A549 (cell line): ENCODE results near the gene XDH. TPM values are rescaled to one million over a fixed set of nuclear protein-coding genes. Genes with fewer than 3 reads are reported as not detected.

ENCODE experiments used
- ATAC-seq, 2 experiments: fragments of 200-7000 bp in 1 of 2; fragments of >200 bp in 1 of 2; cut with Nextera tagmentation in 1 of 2; cut with Tn5 transposase in 1 of 2; 3 replicates each; pipeline versions ENCODE4 v1.8.0 to v1.9.1; 2018 to 2020; ENCODE audit warnings: mild to moderate bottlenecking in 1 of 2, moderate library complexity in 1 of 2
- CTCF ChIA-PET: fragments of 300-600 bp; sonication (Branson Sonifier 250); formaldehyde crosslinking; extraction: SDS; loops from one replicate; lab custom pipeline; 2021; ENCODE audit warnings: antibody characterized with exemption, inconsistent platforms; lab: Yijun Ruan, JAX
- POLR2A ChIA-PET: fragments of 350-600 bp; formaldehyde crosslinking; extraction: SDS; loops from one replicate; lab custom pipeline; 2021; ENCODE audit warnings: antibody characterized with exemption, inconsistent platforms; lab: Yijun Ruan, JAX
- DNase-seq, 2 experiments: peaks; one replicate each; pipeline versions ENCODE4 v3.0.0 to v3.0.0-alpha.2; 2011 to 2016; ENCODE audit warnings: low read depth in 1 of 2, low spot score in 1 of 2
- FAIRE-seq: peaks from 2 replicates; lab custom pipeline; 2011; peaks lifted over from hg19 to GRCh38; lab: Jason Lieb, UNC
- H3K27ac ChIP-seq, 2 experiments: fragments of >200 bp; sonication (Bioruptor Twin); formaldehyde crosslinking; 3 replicates each; pipeline ENCODE4 v1.5.1; 2016 to 2017
- H3K4me1 ChIP-seq: fragments of >200 bp; sonication (Bioruptor Twin); formaldehyde crosslinking; 3 replicates; pipeline ENCODE4 v1.6.1; 2016
- H3K4me2 ChIP-seq: fragments of >200 bp; sonication (Bioruptor Twin); formaldehyde crosslinking; 3 replicates; pipeline ENCODE4 v1.6.1; 2016
- H3K4me3 ChIP-seq: fragments of >200 bp; sonication (Bioruptor Twin); formaldehyde crosslinking; 3 replicates; pipeline ENCODE4 v1.5.1; 2016
- H3K9me3 ChIP-seq: fragments of >200 bp; sonication (Bioruptor Twin); formaldehyde crosslinking; 3 replicates; pipeline ENCODE4 v1.6.1; 2016
- BCL3 ChIP-seq: fragments of >200 bp; sonication (Bioruptor Twin); formaldehyde crosslinking; IDR thresholded peaks from 3 replicates; pipeline ENCODE4 v1.6.1; 2016
- CBX2 ChIP-seq: fragments of 200-600 bp; sonication (generic); IDR thresholded peaks from 2 replicates; pipeline ENCODE4 v1.6.1; 2016; ENCODE audit warnings: low read depth, mild to moderate bottlenecking, borderline replicate concordance
- CBX8 ChIP-seq: fragments of 200-600 bp; sonication (generic); IDR thresholded peaks from 2 replicates; pipeline ENCODE4 v1.6.1; 2016
- CEBPB ChIP-seq, 2 experiments: fragments of >200 bp in 1 of 2; sonication (Bioruptor Twin) in 1 of 2; formaldehyde crosslinking in 1 of 2; IDR thresholded peaks; 2 replicates each; pipeline ENCODE4 v1.6.1; 2012 to 2016
- CHD2 ChIP-seq: fragments of 150-350 bp; IDR thresholded peaks from 2 replicates; pipeline ENCODE4 v1.6.1; 2014; ENCODE audit warnings: low read length; ENCODE audit not compliant: partially characterized antibody
- CHD4 ChIP-seq: fragments of 200-600 bp; sonication (generic); IDR thresholded peaks from 2 replicates; pipeline ENCODE4 v1.6.1; 2016; ENCODE audit warnings: antibody characterized with exemption, mild to moderate bottlenecking, borderline replicate concordance
- CTCF ChIP-seq: fragments of >200 bp; sonication (Bioruptor Twin); formaldehyde crosslinking; IDR thresholded peaks from 3 replicates; pipeline ENCODE4 v1.5.1; 2016
- EHF ChIP-seq: fragments of 250-450 bp; sonication (Bioruptor Pico); IDR thresholded peaks from 2 replicates; pipeline ENCODE4 v1.5.0; 2020; ENCODE audit warnings: mild to moderate bottlenecking
- ELK1 ChIP-seq: fragments of 150-350 bp; IDR thresholded peaks from 2 replicates; pipeline ENCODE4 v1.6.1; 2014; ENCODE audit warnings: low read depth, mild to moderate bottlenecking, low read length
- FOSL2 ChIP-seq, 2 experiments: fragments of 450-650 bp in 1 of 2; fragments of >200 bp in 1 of 2; sonication (Bioruptor Twin) in 1 of 2; formaldehyde crosslinking; IDR thresholded peaks; 2 replicates each; pipeline versions ENCODE4 v1.5.0 to v1.6.1; 2016 to 2020; ENCODE audit warnings: mild to moderate bottlenecking in 1 of 2, moderate library complexity in 1 of 2
- FOXS1 ChIP-seq: fragments of 250-450 bp; sonication (Bioruptor Pico); IDR thresholded peaks from 2 replicates; pipeline ENCODE4 v1.5.0; 2020; ENCODE audit warnings: mild to moderate bottlenecking, moderate library complexity
- HDAC2 ChIP-seq: fragments of 200-600 bp; sonication (generic); IDR thresholded peaks from 2 replicates; pipeline ENCODE4 v1.6.1; 2016
- HEYL ChIP-seq: fragments of 250-450 bp; sonication (Bioruptor Pico); IDR thresholded peaks from 2 replicates; pipeline ENCODE4 v1.8.0; 2021; ENCODE audit warnings: mild to moderate bottlenecking, moderate library complexity
- HOXB13 ChIP-seq: fragments of 250-450 bp; sonication (Bioruptor Pico); IDR thresholded peaks from 2 replicates; pipeline ENCODE4 v1.5.0; 2020; ENCODE audit warnings: low read depth, mild to moderate bottlenecking, moderate library complexity
- HOXB5 ChIP-seq: fragments of 250-450 bp; sonication (Bioruptor Pico); IDR thresholded peaks from 2 replicates; pipeline ENCODE4 v1.5.0; 2020; ENCODE audit warnings: mild to moderate bottlenecking, moderate library complexity
- JUNB ChIP-seq: fragments of >200 bp; sonication (Bioruptor Twin); formaldehyde crosslinking; IDR thresholded peaks from 2 replicates; pipeline ENCODE4 v1.6.1; 2016
- MAFK ChIP-seq: fragments of 450-650 bp; IDR thresholded peaks from 2 replicates; pipeline ENCODE4 v1.6.1; 2014; ENCODE audit not compliant: partially characterized antibody
- MAZ ChIP-seq: fragments of 150-350 bp; IDR thresholded peaks from 2 replicates; pipeline ENCODE4 v1.6.1; 2014; ENCODE audit warnings: antibody characterized with exemption, low read depth, low read length, borderline replicate concordance
- NR3C1 ChIP-seq: fragments of >200 bp; sonication (Bioruptor Twin); formaldehyde crosslinking; IDR thresholded peaks from 3 replicates; pipeline ENCODE4 v1.6.1; 2017
- PHF8 ChIP-seq: fragments of 200-600 bp; sonication (generic); IDR thresholded peaks from 2 replicates; pipeline ENCODE4 v1.6.1; 2016; ENCODE audit warnings: low read depth, mild to moderate bottlenecking, antibody characterized with exemption, moderate library complexity, borderline replicate concordance
- POLR2A ChIP-seq: IDR thresholded peaks from 2 replicates; pipeline ENCODE4 v1.6.1; 2012; ENCODE audit warnings: mild to moderate bottlenecking, low read length
- POLR2AphosphoS2 ChIP-seq: conservative IDR thresholded peaks from 2 replicates; pipeline ENCODE4 v1.6.1; 2012; ENCODE audit warnings: low read length, improper control_type of control experiment, inconsistent platforms
- RFX5 ChIP-seq: fragments of 450-650 bp; IDR thresholded peaks from 2 replicates; pipeline ENCODE4 v1.7.1; 2014; ENCODE audit warnings: antibody characterized with exemption, mild to moderate bottlenecking, moderate library complexity
- SREBF2 ChIP-seq: fragments of 450-650 bp; IDR thresholded peaks from 2 replicates; pipeline ENCODE4 v1.6.1; 2014; ENCODE audit warnings: mild to moderate bottlenecking, moderate library complexity
- TP53 ChIP-seq: fragments of 250-450 bp; sonication (Bioruptor Pico); IDR thresholded peaks from 2 replicates; pipeline ENCODE4 v1.5.0; 2021; ENCODE audit warnings: mild to moderate bottlenecking, moderate library complexity
- ZC3H11A ChIP-seq: fragments of 450-650 bp; IDR thresholded peaks from 2 replicates; pipeline ENCODE4 v1.6.1; 2014; ENCODE audit warnings: antibody characterized with exemption, mild to moderate bottlenecking
- ZFP36 ChIP-seq: fragments of 450-650 bp; IDR thresholded peaks from 2 replicates; pipeline ENCODE4 v1.6.1; 2014; ENCODE audit warnings: borderline replicate concordance; ENCODE audit not compliant: partially characterized antibody
- ZNF302 ChIP-seq: fragments of 250-450 bp; sonication (Bioruptor Pico); IDR thresholded peaks from 2 replicates; pipeline ENCODE4 v1.9.0; 2021; ENCODE audit warnings: inconsistent platforms, mild to moderate bottlenecking, moderate library complexity
- ZSCAN20 ChIP-seq: fragments of 250-450 bp; sonication (Bioruptor Pico); IDR thresholded peaks from 2 replicates; pipeline ENCODE4 v1.8.0; 2022; ENCODE audit warnings: mild to moderate bottlenecking, moderate library complexity
- WGBS: methylation state at CpG from one replicate; pipeline ENCODE4 v1.1.6; 2017; ENCODE audit errors: missing lambda C conversion rate; 5-methylcytosine and 5-hydroxymethylcytosine counted together
- polyA plus RNA-seq, 4 experiments: library from polyadenylated mRNA; depleted of rRNA in 3 of 4; stranded (reverse); fragments of >200 nt; fragmentation: RNase III in 1 of 4; extraction: RNeasy Plus Mini Kit Qiagen cat#74134 plus additional on column Dnase treatment in 1 of 4; gene quantifications; 2 replicates in 3 of 4; 3 replicates in 1 of 4; pipeline ENCODE4 v1.2.3, GENCODE V29; 2011 to 2017
- TF ChIP-seq, protein P1 (sequence below): fragments of 250-450 bp; sonication (Bioruptor Pico); IDR thresholded peaks from 2 replicates; pipeline ENCODE4 v1.5.0; 2021; ENCODE audit warnings: mild to moderate bottlenecking, moderate library complexity, borderline replicate concordance

The XDH gene
- polyA plus RNA-seq, 2 of the 4 experiments (the other 2 are of a cell fraction), result 0.71 to 1.1 TPM

DNA sequence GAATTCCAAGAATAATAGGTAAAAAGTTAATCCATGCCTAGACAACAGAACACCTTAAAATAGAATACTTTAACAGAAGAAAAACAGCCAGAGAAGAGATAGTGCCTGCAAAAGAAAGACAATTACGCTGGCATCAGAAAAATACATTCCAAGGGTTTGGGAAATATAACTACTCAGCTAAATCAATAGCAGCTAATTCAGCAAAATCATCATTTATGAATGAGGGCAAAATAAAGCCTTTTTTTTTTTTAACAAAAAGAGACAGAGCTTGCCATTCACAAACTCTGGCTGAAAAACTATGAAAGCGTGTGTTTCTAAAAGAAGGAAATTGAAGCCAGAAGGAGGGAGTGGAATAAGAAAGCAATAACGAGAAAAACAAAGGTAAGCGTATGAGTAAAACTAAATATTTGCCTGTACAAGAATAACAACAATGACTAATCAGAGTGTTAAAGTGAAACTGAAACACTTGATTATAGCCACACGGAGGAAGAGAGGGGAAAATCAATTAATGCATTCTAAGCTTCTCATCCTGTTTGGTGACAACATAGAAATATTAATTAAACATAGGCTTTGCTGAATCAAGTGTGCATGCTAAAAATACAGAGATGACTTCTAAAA, 90.4 kb downstream of the XDH start:
- H3K27ac ChIP-seq, result 0 out of 6 replicates have a peak overlapping the region, but pooled peaks of 1 of the 2 experiments have one; percentile 29
- peaks cover 13% of the 10 kb centered on the region; the same call in 2 of the 3 replicates for H3K4me1 ChIP-seq
- peak overlapping the region; percentile 26; the same call in 2 of the 3 replicates for H3K4me3 ChIP-seq
- ChIA-PET POLR2A (interaction anchor here (0.6 kb wide), 1 partner anchor 549 kb away, joined by 3 read pairs; no protein-coding TSS in a partner anchor), CTCF (interaction anchor here (0.7 kb wide), 1 partner anchor 24 kb away, joined by 4 read pairs; no protein-coding TSS in a partner anchor)
- ATAC-seq (0 out of 6 replicates have a peak, but pooled peaks of 1 of the 2 experiments have one; percentile 21), FAIRE-seq (no peak)
- no peak for TF ChIP-seq JUNB
- no peak for TF ChIP-seq CTCF
- TF ChIP-seq HOXB5, result no peak
- TF ChIP-seq FOXS1 (CRISPR knock-in tag), result no peak
- no peak for TF ChIP-seq HOXB13
- TF ChIP-seq TP53 (CRISPR knock-in tag), result no peak
- TF ChIP-seq CHD4, result no peak
- TF ChIP-seq PHF8, result no peak
- no peak for TF ChIP-seq ZFP36
- no peak for TF ChIP-seq POLR2A
- TF ChIP-seq EHF (CRISPR knock-in tag), result no peak
- TF ChIP-seq MAFK, result peak; percentile 77
- TF ChIP-seq POLR2AphosphoS2, result no peak
- no peak for TF ChIP-seq RFX5
- TF ChIP-seq CBX2, result no peak
- no peak for TF ChIP-seq FOSL2 (IDR thresholded peaks at IDR 0.05)
- peak; percentile 59 for TF ChIP-seq FOSL2 (CRISPR knock-in tag; IDR thresholded peaks at IDR 0.05)
- no peak for TF ChIP-seq ZNF302 (CRISPR knock-in tag)
- TF ChIP-seq NR3C1, result no peak
- TF ChIP-seq, all 56 proteins: peak for 2
- peak overlapping the region; percentile 66 for H3K4me2 ChIP-seq
- 26% methylated on average over 5 of the region's 5 CpGs for WGBS
- H3K9me3 ChIP-seq, result no peaks in the 10 kb centered on the region
- no peak for DNase-seq

DNA sequence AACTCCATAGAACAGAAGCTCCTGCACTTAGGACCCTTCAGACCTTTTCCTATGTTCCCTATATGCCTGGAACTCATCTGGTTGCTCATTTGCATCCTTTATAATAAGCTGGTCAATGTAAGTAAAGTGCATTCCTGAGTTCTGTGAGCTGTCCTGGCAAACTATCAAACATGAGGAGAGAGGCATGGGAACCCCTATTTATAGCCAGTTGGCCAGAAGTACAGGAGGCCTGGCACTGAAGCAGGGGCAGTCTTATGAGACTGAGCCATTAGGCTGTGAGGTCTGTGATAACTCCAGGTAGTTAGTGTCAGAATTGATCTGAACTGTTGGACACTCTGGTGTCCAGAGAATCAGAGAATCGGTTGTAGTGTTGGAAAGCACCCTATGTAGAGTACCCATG, 92.2 kb downstream of the XDH start:
- FAIRE-seq (no peak), DNase-seq (no peak), ATAC-seq (no peak)
- H3K4me3 ChIP-seq, result no peak overlapping the region
- peaks cover 9% of the 10 kb centered on the region; the same call in 2 of the 3 replicates for H3K4me1 ChIP-seq
- H3K9me3 ChIP-seq, result no peaks in the 10 kb centered on the region
- CTCF ChIA-PET, result interaction anchor here (1.3 to 4.4 kb wide), 2 partner anchors 11 to 611 kb away, joined by 5 to 28 read pairs; no protein-coding TSS in a partner anchor
- WGBS, result 29% methylated on average over 1 of the region's 1 CpG
- no peak overlapping the region for H3K4me2 ChIP-seq
- H3K27ac ChIP-seq, result no peak overlapping the region
- POLR2A ChIA-PET, result no interaction called here
- TF ChIP-seq HEYL (no peak), ZSCAN20 (CRISPR knock-in tag) (no peak), PHF8 (no peak), CBX8 (no peak), CBX2 (no peak), MAZ (no peak), ZC3H11A (no peak), CTCF (no peak), SREBF2 (no peak), CEBPB (IDR thresholded peaks at IDR 0.05) (no peak), ZFP36 (no peak), ELK1 (no peak), CHD4 (no peak), CHD2 (no peak), HDAC2 (no peak), JUNB (no peak), BCL3 (no peak)
- TF ChIP-seq, protein P1, sequence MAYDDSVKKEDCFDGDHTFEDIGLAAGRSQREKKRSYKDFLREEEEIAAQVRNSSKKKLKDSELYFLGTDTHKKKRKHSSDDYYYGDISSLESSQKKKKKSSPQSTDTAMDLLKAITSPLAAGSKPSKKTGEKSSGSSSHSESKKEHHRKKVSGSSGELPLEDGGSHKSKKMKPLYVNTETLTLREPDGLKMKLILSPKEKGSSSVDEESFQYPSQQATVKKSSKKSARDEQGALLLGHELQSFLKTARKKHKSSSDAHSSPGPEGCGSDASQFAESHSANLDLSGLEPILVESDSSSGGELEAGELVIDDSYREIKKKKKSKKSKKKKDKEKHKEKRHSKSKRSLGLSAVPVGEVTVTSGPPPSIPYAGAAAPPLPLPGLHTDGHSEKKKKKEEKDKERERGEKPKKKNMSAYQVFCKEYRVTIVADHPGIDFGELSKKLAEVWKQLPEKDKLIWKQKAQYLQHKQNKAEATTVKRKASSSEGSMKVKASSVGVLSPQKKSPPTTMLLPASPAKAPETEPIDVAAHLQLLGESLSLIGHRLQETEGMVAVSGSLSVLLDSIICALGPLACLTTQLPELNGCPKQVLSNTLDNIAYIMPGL (CRISPR knock-in tag), result no peak
